Measurements from ENCODE around the gene TOMM34.

TOMM34 gene

DNA sequence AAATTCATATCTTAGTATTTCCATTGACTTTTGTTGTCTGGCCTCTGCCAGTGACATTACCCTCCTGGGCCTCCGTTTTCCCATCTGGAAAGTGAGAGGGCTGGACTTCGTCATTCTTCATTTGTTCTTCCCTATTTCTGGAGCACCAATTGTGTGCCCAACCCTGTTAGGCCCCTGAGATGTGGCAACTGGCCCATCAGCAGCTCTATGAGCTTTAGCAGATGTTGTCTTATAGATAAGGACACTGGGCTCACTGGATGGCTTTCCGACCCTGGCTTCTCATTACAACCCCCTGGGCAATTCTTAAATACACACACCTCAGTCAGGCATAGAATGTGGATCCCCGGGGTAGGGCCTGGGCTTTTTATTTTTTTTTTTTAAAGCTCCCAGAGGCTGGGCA lies 35.7 kb downstream of the TOMM34 start:
- no peak for FAIRE-seq

DNA sequence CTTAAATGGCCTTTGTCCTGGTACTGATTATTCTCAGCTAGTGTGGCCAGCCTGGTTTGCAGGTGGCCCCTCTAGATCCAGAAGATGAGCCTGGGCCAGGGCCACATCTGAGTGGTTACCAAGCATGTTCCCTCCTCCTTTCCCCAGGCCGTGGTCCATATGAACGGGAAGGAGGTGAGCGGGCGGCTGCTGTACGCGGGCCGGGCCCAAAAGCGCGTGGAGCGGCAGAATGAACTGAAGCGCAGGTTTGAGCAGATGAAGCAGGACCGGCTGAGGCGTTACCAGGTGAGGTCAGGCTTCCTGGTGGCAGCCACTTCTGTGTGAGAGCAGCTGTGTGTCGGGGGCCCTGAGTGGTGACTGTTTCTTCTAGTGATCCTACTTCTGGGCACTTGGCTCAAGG lies 38.8 kb downstream of the TOMM34 start:
- FAIRE-seq = no peak

DNA sequence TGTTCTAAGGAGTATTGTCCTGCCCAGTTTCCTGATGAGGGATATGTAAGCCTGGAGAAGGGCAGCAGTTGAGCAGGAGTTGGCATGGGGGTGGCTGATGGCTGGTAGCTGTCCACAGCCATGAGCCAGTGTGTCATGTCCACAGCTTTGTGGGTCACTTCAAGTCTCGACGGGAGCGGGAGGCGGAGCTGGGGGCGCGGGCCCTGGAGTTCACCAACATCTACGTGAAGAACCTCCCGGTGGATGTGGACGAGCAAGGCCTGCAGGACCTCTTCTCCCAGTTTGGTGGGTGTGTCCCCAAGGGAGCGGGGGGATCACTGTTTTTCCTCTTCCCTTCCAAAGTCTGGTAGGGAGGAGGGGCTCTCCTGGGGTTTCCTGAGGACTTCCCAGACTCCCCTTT lies 41.4 kb downstream of the TOMM34 start:
- FAIRE-seq = no peak

DNA sequence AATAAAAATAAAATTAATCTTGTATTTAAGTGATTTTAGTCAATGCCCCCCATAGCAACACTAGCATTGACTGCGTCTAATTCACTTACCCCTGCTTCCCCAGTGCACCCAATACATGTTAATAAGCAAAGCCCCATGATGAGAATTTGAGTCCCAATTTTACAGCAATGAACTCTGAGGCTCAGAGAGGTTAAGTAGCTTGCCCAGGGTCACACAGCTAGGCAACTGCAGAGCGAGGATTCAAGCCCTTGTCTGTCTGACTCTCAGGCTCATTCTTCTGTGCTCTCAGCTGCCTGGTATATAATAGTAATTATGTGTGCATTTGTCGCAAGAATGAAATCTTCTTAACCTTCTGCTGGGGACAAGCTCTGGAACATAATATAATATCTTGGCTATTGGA lies 41.9 kb downstream of the TOMM34 start:
- no peak for FAIRE-seq

DNA sequence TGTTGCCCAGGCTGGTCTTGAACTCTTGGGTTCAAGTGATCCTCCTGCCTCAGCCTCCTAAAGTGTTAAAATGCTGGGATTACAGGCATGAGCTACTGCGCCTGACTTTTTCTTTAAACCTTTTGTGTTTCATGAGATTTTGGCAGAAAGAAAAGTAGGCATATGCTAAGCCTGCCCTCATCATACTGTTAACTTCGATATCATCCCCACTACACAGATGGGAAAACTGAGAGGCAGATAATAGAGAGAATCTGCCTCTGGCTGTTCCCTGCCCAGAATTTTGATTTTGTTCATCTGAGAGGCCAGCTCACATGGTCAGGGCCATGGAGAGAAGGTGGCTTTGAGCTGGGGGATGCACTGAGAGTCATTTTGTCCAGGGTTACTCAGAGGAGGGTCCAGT lies 42.8 kb downstream of the TOMM34 start:
- FAIRE-seq = no peak

DNA sequence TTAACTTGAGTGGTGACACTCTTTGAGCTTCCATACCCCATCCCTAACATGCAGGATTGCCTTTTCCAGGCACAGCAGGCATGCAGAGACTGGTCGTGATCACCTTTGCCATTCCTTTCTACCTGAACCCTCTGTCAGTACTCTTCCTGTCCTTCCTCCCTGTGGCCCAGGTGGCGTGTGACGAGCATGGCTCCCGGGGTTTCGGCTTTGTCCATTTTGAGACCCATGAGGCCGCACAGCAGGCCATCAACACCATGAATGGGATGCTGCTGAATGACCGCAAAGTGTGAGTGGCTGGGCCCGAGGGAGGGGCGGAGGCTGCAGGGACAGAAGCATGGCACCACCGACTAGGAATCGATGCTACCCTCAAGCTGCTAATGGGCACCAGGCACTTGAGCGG lies 43.6 kb downstream of the TOMM34 start:
- no peak for FAIRE-seq

DNA sequence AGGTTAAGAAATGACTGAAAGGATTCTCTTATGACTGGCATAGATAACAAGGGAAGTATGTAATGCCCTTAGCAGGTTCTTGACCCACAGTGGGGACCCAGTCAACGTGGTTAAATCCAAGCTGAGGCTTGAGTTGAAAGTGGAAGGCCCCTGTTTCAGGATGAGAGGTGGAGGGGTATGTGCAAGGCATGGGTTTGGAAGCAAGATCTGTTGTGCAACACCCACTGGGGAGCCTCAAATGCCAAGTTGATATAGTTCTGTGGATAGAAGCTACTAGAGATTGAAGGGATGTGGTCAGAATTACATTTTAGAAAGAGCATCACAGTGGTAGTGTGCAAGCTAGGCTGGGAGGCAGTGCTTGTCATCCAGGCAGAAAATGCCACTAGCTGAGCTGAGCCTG lies 45.3 kb downstream of the TOMM34 start:
- FAIRE-seq = no peak

DNA sequence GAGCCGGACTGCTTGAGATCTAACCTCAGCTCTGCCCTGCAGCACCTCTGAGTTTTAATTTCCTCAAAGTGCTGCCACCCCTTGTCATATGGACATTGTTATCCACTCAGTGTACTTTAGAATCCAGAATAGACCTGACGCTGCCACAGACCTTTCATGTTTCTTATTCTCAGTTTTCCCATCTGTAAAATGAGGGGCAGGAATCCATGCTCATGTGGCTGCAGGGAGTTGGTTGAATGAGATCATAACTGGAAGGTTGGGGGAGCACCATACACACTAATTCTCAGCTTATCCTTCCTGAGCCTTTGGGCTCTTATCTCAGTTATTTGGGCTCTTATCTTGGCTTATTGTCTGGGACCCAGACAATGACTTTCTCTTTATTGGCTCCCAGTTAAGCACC lies 48.0 kb downstream of the TOMM34 start:
- FAIRE-seq = no peak

DNA sequence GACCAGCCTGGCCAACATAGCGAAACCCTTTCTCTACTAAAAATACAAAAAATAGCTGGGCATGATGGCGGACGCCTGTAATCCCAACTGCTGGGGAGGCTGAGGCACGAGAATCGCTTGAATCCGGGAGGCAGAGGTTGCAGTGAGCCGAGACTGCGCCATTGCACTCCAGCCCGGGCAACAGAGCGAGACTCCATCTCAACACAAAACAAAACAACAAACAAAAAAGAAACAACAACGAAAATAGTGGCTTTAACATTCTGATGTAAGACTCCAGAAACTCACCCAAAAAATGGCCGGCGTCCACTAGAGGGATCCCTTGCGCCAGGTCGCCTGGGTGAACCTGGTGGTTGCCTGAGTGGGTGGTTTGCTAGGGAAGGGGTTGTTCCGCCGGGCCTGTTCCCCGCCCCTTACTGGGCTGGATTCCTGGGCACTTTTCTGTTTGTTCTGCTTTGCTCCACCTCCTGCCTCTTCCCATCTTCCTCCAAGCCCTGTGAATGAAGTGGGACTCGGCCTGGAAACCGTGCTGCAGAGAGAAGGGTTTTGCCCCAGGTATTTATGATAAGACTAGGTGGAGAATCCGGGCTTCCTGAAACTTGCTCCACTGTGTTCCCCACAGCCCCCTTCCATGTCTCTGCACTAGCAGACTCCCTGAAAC lies 48.8 kb downstream of the TOMM34 start:
- FAIRE-seq = peak; percentile 69

DNA sequence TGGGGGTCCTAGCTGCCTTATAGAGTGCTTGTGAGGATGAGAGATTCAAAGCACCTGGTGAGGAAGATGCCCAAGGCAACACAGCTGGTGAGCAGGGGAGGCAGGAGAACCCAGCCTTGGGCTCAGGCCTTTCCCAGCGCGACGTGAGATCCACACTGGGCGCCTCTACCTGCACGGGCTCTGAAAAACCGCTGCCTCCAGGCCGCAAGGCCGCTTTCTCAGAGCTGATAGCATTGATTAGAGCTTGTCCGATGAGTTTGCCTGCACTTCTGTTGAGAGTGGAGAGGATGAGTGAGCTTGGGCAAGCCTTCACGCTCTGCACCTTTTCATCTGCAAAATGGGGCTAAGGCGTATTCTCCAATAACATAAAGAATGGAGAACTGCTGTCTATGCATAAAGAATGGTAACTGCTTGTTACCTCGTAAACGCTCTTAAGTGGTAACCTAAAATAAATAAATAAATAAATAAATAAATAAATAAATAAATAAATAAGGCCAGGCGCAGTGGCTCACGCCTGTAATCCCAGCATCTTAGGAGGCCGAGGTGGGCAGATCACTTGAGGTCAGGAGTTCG lies 49.4 kb downstream of the TOMM34 start:
- FAIRE-seq = no peak

DNA sequence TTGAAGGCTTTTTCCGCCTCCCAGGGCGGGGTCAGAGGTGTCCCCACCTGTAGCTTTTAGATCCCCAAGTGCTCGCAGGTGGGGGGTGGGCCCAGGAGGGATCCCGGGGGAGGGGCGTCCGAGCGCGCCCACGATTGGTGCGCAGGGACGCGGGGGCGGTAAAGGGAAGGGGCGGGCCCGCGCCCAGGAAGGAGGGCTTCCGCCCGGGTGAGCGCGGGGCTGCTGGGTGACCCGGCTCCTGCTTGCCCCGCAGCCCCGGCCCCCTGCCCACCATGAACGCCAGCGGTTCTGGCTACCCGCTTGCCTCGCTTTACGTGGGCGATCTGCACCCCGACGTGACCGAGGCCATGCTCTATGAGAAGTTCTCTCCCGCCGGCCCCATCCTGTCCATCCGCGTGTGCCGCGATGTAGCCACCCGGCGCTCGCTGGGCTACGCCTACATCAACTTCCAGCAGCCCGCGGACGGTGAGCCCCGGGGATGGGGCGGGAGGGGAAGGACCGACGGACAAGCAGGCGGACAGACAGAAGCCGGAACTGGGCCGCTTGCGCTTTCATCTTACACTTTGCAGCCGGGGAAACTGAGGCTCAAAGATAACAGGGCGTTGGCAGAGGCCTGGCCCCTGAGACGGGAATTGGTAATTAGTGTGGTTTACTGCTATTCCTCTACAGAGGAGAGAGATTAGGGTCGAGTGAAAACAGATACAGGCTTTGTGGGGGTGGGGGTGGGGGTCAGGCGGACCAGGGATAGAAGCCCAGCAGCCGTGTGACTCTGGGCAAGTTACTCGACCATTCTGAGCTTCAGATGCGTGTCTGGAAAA lies 50.1 kb downstream of the TOMM34 start, which contains the start of gene PABPC1L:
Gene PABPC1L, plus strand, starts transcription at position 189 of the 818 bp plus-strand sequence. Its CDS starts 84 bp downstream, at position 273.
- FAIRE-seq = no peak

DNA sequence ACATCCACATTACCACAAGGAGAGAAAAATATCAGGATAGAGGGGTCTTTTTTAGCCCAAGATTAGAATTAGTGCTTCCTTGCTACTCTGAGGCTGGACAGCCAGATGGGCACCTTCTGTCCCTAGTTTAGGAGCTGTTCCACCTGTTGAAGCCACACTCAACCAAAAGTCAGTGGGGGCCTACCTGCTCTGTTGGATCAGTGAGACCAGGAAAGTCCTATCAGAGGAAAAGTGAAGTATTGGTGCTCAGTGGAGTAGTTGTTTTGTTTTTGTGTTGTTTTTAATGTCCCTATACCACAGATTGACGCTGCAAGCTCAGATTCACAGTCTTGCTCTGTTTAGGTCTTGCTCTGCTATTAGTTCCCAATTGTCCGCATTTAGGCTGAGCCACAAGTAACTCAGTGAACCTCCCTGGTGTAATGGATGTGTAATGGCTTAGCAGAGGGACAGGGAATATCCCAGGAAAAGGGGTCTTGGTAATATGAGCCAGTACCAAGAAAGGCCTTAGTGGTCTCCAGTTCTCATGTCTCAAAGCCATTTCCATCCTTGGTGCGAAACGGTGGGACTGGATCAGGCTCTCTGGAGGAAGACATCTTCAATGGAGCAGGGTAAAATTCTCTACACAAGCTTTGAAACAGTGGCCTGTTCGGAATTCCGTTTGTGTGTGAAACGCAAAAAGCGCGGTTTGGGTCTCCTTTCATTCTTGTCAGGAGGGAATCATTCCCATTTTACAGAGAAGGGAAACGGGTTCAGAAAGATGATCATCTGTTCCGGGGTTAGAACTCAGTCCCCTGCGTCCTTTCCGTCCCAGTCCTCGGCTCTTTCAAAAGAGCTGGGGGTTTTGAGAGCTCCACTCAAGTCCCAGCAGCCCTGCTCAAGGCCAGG lies 51.0 kb downstream of the TOMM34 start:
- no peak for FAIRE-seq

DNA sequence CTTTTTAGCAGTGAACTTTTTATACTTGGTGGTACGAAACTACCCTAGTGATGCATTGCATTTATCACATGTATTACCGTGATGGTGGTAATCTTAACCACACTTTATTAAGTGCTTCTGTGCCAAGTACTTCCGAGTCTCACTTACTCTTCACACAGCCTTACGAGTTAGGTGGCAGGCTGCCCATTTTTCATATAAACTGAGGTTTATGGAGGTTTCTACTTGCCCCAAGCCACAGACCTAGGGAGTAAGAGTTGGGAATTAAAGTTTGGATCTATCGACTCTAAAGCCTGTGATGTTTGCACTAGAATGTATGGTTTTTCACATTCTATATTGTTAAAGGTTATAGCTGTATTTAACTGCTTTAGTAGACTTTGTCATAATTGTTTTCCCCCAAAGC lies 55.8 kb downstream of the TOMM34 start:
- no peak for FAIRE-seq

DNA sequence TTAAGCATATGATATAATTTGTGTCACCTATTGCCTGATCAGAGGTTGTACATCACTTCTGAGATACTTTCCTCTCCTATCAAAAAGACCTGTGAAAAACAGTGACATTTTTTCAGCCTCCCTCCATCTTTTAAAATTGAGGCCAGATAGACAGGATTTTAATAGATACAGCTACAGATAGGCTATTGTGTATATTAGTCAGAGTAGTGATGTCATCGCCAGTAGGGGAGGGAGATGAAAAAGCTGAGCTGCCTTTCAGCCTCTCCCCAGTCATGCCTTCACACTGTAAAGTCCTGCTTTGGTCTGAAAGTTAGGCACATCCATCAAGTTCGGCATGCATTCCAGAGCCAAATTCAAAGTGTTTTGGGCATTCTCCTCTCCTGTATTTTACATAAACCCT lies 58.2 kb downstream of the TOMM34 start:
- no peak for FAIRE-seq

DNA sequence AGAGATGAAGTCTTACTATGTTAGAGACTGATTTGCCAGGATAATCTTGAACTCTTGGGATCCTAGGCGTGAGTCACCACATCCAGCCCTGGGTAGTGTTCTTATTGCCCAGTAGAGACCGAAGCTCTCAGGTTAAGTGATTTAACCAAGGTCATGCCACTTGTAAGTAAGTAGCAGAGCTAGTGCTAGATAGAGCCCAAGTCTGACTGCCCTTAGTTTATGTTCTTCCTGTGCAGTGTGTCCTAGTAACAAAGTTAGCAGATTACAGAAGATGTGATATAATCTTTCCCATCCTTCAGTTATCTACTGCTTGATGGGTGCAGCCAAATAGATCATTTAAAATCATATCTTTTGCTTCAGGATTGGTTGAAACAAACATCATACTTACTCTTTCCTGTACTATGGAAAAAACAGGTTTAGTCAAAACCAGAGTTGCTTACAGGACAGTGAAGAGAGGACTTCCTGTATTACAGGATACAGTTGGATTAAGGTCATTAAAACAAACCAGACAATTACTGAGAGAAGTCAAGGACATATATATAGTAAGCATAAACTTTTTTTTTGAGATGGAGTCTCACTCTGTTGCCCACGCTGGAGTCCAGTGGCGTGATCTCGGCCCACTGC lies 59.9 kb downstream of the TOMM34 start:
- no peak for FAIRE-seq

DNA sequence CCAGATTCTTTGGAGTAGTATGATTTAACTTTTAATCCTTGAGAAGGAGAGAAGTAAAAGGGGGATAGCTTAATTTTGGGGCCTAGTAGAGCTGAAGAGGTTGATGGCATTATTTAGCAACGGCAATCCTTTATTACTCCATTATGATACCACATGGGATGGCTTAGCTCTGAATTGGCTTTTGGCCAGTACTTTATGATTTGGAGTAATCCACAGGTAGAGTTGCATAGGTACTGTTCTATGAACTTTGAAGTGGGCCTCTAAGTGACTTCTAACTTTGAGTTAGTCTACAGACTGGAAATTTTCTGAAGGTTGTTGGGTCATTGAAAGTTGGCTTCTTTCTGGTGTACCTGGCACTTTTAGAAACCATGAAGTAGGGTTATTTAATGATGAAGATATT lies 63.1 kb downstream of the TOMM34 start:
- no peak for FAIRE-seq

DNA sequence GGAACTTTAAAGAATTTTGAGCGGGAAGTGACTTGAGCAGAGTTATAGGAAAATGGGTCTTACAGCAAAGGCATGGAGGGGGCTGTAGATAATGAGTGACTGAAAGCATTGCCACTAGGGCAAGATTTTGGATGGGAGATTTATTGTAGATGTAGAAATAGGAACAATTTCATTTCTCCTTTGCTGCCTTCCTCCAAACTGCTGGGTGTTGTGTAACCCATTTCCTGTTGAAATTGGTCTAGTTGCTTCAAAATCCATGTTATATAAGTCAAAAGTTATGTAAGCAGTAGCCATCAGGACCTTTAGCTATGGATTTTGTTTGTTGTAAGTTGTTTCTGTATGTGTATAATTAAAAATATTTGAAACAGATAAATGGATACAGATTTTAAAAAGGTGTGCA lies 63.6 kb downstream of the TOMM34 start:
- no peak for FAIRE-seq

DNA sequence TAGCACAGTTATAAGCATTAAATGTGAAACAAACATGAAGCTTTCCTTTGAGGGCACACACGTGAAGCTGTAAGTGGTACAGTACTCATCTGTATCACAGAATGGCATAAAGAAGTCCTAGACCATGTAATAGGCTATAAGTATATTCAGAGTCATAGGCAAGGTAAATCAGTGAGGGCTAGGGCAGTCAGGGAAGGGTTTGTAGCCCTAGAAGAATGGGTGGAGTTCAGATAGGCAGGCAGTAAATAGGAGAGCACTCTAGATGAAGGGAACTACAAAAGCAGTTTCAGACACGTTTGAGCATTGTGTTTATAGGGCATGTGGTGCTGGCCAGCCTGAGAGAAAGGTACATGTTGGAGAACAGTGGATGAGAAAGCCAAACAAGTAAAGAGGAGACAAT lies 65.2 kb downstream of the TOMM34 start:
- no peak for FAIRE-seq
